ENCODE measurements around the gene SOBP.
"Not testable (repeated sequence)": the region's sequence is repeated elsewhere in the genome, so short reads cannot be mapped to it uniquely, and the experiment has no call there.

GRCh38 chr6:107520706-107521105 is 30.8 kb downstream of the SOBP start:
- not testable (repeated sequence) for TF ChIP-seq POLR2A, CTCF (IDR thresholded peaks at IDR 0.05)
